GM23248 (cell line): ENCODE results near the gene PHLPP1. TPM values are rescaled to one million over a fixed set of nuclear protein-coding genes. Genes with fewer than 3 reads are reported as not detected.
A peak's percentile ranks its signal among the peaks of the same experiment; 100 is the strongest.

Experiments
- DNase-seq: peaks from one replicate; pipeline ENCODE4 v3.0.0-alpha.2; 2015
- H2AFZ ChIP-seq: fragments of 200-600 bp; sonication (generic); 2 replicates; pipeline ENCODE4 v1.6.1; 2016; ENCODE audit warnings: antibody characterized with exemption
- H3F3A ChIP-seq: fragments of 200-600 bp; sonication (generic); 2 replicates; pipeline ENCODE4 v1.6.1; 2016; ENCODE audit warnings: mild to moderate bottlenecking, antibody characterized with exemption, mixed run types; ENCODE audit not compliant: insufficient read depth
- H3K27ac ChIP-seq: fragments of 200-600 bp; sonication (generic); 2 replicates; pipeline ENCODE4 v1.5.1; 2016; ENCODE audit warnings: mild to moderate bottlenecking
- H3K27me3 ChIP-seq: fragments of 200-600 bp; sonication (generic); replicated peaks from 2 replicates; pipeline ENCODE4 v1.6.1; 2016; ENCODE audit warnings: mild to moderate bottlenecking; ENCODE audit not compliant: insufficient read depth
- H3K36me3 ChIP-seq: fragments of 200-600 bp; sonication (generic); 2 replicates; pipeline ENCODE4 v1.6.1; 2016; ENCODE audit warnings: low read depth, mild to moderate bottlenecking
- H3K4me1 ChIP-seq: fragments of 200-600 bp; sonication (generic); 2 replicates; pipeline ENCODE4 v1.6.1; 2016; ENCODE audit warnings: mild to moderate bottlenecking; ENCODE audit not compliant: insufficient read depth
- H3K4me2 ChIP-seq: fragments of 200-600 bp; sonication (generic); one replicate; pipeline ENCODE4 v1.6.1; 2016; ENCODE audit warnings: mild to moderate bottlenecking; ENCODE audit not compliant: unreplicated experiment
- H3K4me3 ChIP-seq: fragments of 200-600 bp; sonication (generic); 2 replicates; pipeline ENCODE4 v1.5.1; 2016; ENCODE audit warnings: mild to moderate bottlenecking
- H3K79me2 ChIP-seq: fragments of 200-600 bp; sonication (generic); 2 replicates; pipeline ENCODE4 v1.6.1; 2016; ENCODE audit warnings: mild to moderate bottlenecking; ENCODE audit not compliant: insufficient read depth
- H3K9ac ChIP-seq: fragments of 200-600 bp; sonication (generic); 2 replicates; pipeline ENCODE4 v1.6.1; 2016; ENCODE audit warnings: mild to moderate bottlenecking
- H3K9me2 ChIP-seq: fragments of 200-600 bp; sonication (generic); 2 replicates; pipeline ENCODE4 v1.6.1; 2016; ENCODE audit warnings: mixed run types, mild to moderate bottlenecking, moderate library complexity; ENCODE audit not compliant: insufficient read depth
- H3K9me3 ChIP-seq: fragments of 200-600 bp; sonication (generic); one replicate; pipeline ENCODE4 v1.6.1; 2017; ENCODE audit warnings: low read depth
- H4K20me1 ChIP-seq: fragments of 200-600 bp; sonication (generic); 2 replicates; pipeline ENCODE4 v1.6.0; 2016; ENCODE audit not compliant: insufficient read depth
- EZH2 ChIP-seq: fragments of 200-600 bp; sonication (generic); IDR thresholded peaks from 2 replicates; pipeline ENCODE4 v1.6.1; 2018; ENCODE audit warnings: antibody characterized with exemption, mild to moderate bottlenecking; ENCODE audit not compliant: insufficient read depth, poor library complexity, severe bottlenecking
- EZH2phosphoT487 ChIP-seq: fragments of 200-600 bp; sonication (generic); IDR thresholded peaks from 2 replicates; pipeline ENCODE4 v1.6.1; 2018; ENCODE audit warnings: antibody characterized with exemption, moderate library complexity, mild to moderate bottlenecking, low read depth; ENCODE audit not compliant: insufficient read depth
- WGBS, 2 experiments: methylation state at CpG; one replicate each; pipeline ENCODE4 v1.1.6; 2015 to 2017; ENCODE audit warnings: low lambda C conversion rate in 2 of 2, low coverage in 1 of 2; ENCODE audit errors: missing lambda C conversion rate in 2 of 2; 5-methylcytosine and 5-hydroxymethylcytosine counted together
- in situ Hi-C: fragments of 300-500 bp; cut with MboI; formaldehyde crosslinking; loops from 2 replicates; pipeline ENCODE4 v1.15.0; 2020
- polyA plus RNA-seq: library from polyadenylated mRNA; unstranded; fragments of >200 nt; fragmentation: Nextera tagmentation; extraction: Ambion mirVana; gene quantifications from 2 replicates; pipeline ENCODE4 v1.2.1, GENCODE V29; 2016
- total RNA-seq: library from RNA; depleted of rRNA; stranded (reverse); fragments of >200 nt; shearing (Covaris generic); gene quantifications from 2 replicates; pipeline ENCODE4 v1.2.3, GENCODE V29; 2014; rRNA removed

PHLPP1 gene
- total RNA-seq = 6.8 and 9.4 TPM in 2 replicates
- polyA plus RNA-seq = 0.99 and 1.1 TPM in 2 replicates

GRCh38 chr18:62715436-62715758 lies at the start of gene PHLPP1:
Gene PHLPP1, plus strand, starts transcription at chr18:62715541. Its CDS starts 143 bp downstream, at chr18:62715684.
- in situ Hi-C loops = loop anchor here (10.0 kb wide), 2 partner anchors 239 to 269 kb away; no protein-coding TSS in a partner anchor
- Histone ChIP-seq H4K20me1 (no peaks in the 10 kb centered on the region), H3K4me2 (peak within 1 kb of the TSS; percentile 19)

GRCh38 chr18:62669225-62669624 lies 46.1 kb upstream of the PHLPP1 start:
- WGBS, 2 experiments = 80 to 93% methylated on average over 1 of the region's 1 CpG
- no peaks in the 10 kb centered on the region for H3K9me3 ChIP-seq
- no peaks in the 10 kb centered on the region for H3K79me2 ChIP-seq
- H3K9me2 ChIP-seq = no peaks in the 10 kb centered on the region
- no peak overlapping the region for H3K9ac ChIP-seq
- H3K27ac ChIP-seq = no peak overlapping the region
- TF ChIP-seq EZH2 (no peak), EZH2phosphoT487 (no peak)
- no peaks in the 10 kb centered on the region; the same call in 1 of the 2 replicates for H3K27me3 ChIP-seq
- in situ Hi-C loops = no loop called here
- H3F3A ChIP-seq = no peaks in the 10 kb centered on the region
- H3K4me1 ChIP-seq = 0 out of 2 replicates have a peak, but pooled peaks cover 3% of the 10 kb centered on the region
- no peak overlapping the region for H2AFZ ChIP-seq
- H3K36me3 ChIP-seq = no peaks in the 10 kb centered on the region
- H3K4me2 ChIP-seq = no peak overlapping the region
- no peak overlapping the region for H3K4me3 ChIP-seq
- H4K20me1 ChIP-seq = no peaks in the 10 kb centered on the region
- DNase-seq = no peak

More at GRCh38 chr18:62715436-62715758, at the start of gene PHLPP1:
- 1 to 2% methylated on average over 14 to 30 of the region's 46 CpGs for WGBS, 2 experiments
- no peaks in the 10 kb centered on the region for H3K9me3 ChIP-seq
- H3K27ac ChIP-seq = peak within 1 kb of the TSS; percentile 64
- H3K36me3 ChIP-seq = no peaks in the 10 kb centered on the region
- DNase-seq = no peak
- H3K9me2 ChIP-seq = no peaks in the 10 kb centered on the region
- H3K4me1 ChIP-seq = peaks cover 26% of the 10 kb centered on the region
- H3K27me3 ChIP-seq = no peaks in the 10 kb centered on the region
- peaks cover 27% of the 10 kb centered on the region for H3K79me2 ChIP-seq
- H2AFZ ChIP-seq = peak within 1 kb of the TSS; percentile 93
- H3K9ac ChIP-seq = peak within 1 kb of the TSS; percentile 74
- peak within 1 kb of the TSS; percentile 73 for H3K4me3 ChIP-seq
- TF ChIP-seq EZH2 (no peak), EZH2phosphoT487 (no peak)
- H3F3A ChIP-seq = peaks cover 23% of the 10 kb centered on the region; the same call in 1 of the 2 replicates

GRCh38 chr18:62670573-62670972 lies 44.8 kb upstream of the PHLPP1 start:
- Histone ChIP-seq H3K9me2 (no peaks in the 10 kb centered on the region), H3K9me3 (no peaks in the 10 kb centered on the region), H3K4me3 (no peak overlapping the region), H2AFZ (no peak overlapping the region), H3K27me3 (no peaks in the 10 kb centered on the region; the same call in 1 of the 2 replicates), H3K79me2 (no peaks in the 10 kb centered on the region), H3F3A (no peaks in the 10 kb centered on the region), H3K4me2 (no peak overlapping the region), H3K9ac (no peak overlapping the region), H3K27ac (no peak overlapping the region), H4K20me1 (no peaks in the 10 kb centered on the region), H3K4me1 (no peaks in the 10 kb centered on the region), H3K36me3 (no peaks in the 10 kb centered on the region)
- no peak for TF ChIP-seq EZH2
- TF ChIP-seq EZH2phosphoT487 = no peak
- 74 to 86% methylated on average over 2 of the region's 2 CpGs for WGBS, 2 experiments
- no peak for DNase-seq
- in situ Hi-C loops = no loop called here

GRCh38 chr18:62672600-62672999 lies 42.7 kb upstream of the PHLPP1 start:
- H3K9me2 ChIP-seq = no peaks in the 10 kb centered on the region
- no peaks in the 10 kb centered on the region; the same call in 1 of the 2 replicates for H3K27me3 ChIP-seq
- no peaks in the 10 kb centered on the region for H3K36me3 ChIP-seq
- H2AFZ ChIP-seq = no peak overlapping the region
- H3K27ac ChIP-seq = no peak overlapping the region
- no peak overlapping the region for H3K4me2 ChIP-seq
- TF ChIP-seq EZH2 = no peak
- no peak for TF ChIP-seq EZH2phosphoT487
- no peaks in the 10 kb centered on the region for H4K20me1 ChIP-seq
- no peaks in the 10 kb centered on the region for H3K9me3 ChIP-seq
- in situ Hi-C loops = no loop called here
- no peak for DNase-seq
- no peaks in the 10 kb centered on the region for H3F3A ChIP-seq
- H3K79me2 ChIP-seq = no peaks in the 10 kb centered on the region
- no peak overlapping the region for H3K4me3 ChIP-seq
- WGBS, 2 experiments = 51 to 60% methylated on average over 2 of the region's 2 CpGs
- no peaks in the 10 kb centered on the region for H3K4me1 ChIP-seq
- H3K9ac ChIP-seq = no peak overlapping the region
